Colonic mucosa (tissue), 4 donors: ENCODE results near the gene LRIG1. TPM values are rescaled to one million over a fixed set of nuclear protein-coding genes. Genes with fewer than 3 reads are reported as not detected.
A peak's percentile ranks its signal among the peaks of the same experiment; 100 is the strongest.

Experiments
- DNase-seq: peaks from one replicate; pipeline ENCODE4 v3.0.0-alpha.2; 2020
- H3K27ac ChIP-seq: fragments of 200-600 bp; one replicate; pipeline ENCODE4 v1.8.0; 2021
- H3K27me3 ChIP-seq: fragments of 200-600 bp; one replicate; pipeline ENCODE4 v1.8.0; 2021
- H3K36me3 ChIP-seq: fragments of 200-600 bp; one replicate; pipeline ENCODE4 v1.8.0; 2021
- H3K4me1 ChIP-seq: fragments of 200-600 bp; one replicate; pipeline ENCODE4 v1.8.0; 2021; ENCODE audit warnings: mild to moderate bottlenecking
- H3K4me3 ChIP-seq: fragments of 200-600 bp; one replicate; pipeline ENCODE4 v1.8.0; 2021
- H3K9ac ChIP-seq, 2 donors: one replicate each; pipeline ENCODE4 v1.7.0; 2013; ENCODE audit warnings: control low read depth in 2 of 2, low read depth in 2 of 2, low read length in 2 of 2
- H3K9me3 ChIP-seq: fragments of 200-600 bp; one replicate; pipeline ENCODE4 v1.8.0; 2021
- CTCF ChIP-seq: fragments of 200-600 bp; IDR thresholded peaks from one replicate; pipeline ENCODE4 v1.8.0; 2022; ENCODE audit warnings: antibody characterized with exemption, mild to moderate bottlenecking
- intact Hi-C: fragments of 100-400 bp; cut with DNase I; formaldehyde crosslinking; loops from one replicate; pipeline ENCODE4 v1.14.1; 2022
- total RNA-seq, 2 donors: library from RNA; stranded (reverse); fragmentation: NEBNext Ultra II Directional in 1 of 2; extraction: Animal tissue kit (Norgen Biotek cat#: 25700) in 1 of 2; gene quantifications; one replicate each; pipeline ENCODE4 v1.2.1, GENCODE V29; 2021
- donor health status: healthy.
- donor health status: DM: no; HTN: no; CAD: no.
- donor health status: DM: no; HTN: no; CAD: no.

Gene LRIG1
- total RNA-seq, 2 donors from 2014 or later: 43.9 to 57.5 TPM

- intact Hi-C loops: loop anchor here (10.0 kb wide), 1 partner anchor 327 kb away; no protein-coding TSS in a partner anchor
- H3K27ac ChIP-seq: peak overlapping the region; percentile 14
- TF ChIP-seq CTCF: no peak
- H3K27me3 ChIP-seq: no peaks in the 10 kb centered on the region
- H3K9ac ChIP-seq: no peak overlapping the region
- no peaks in the 10 kb centered on the region for H3K36me3 ChIP-seq
- no peak for DNase-seq
- peaks cover 21% of the 10 kb centered on the region for H3K4me1 ChIP-seq
- H3K4me3 ChIP-seq: no peak overlapping the region
- no peaks in the 10 kb centered on the region for H3K9me3 ChIP-seq
Observed at GRCh38 chr3:66487465-66487864, 13.4 kb downstream of the LRIG1 start.

- no peak for DNase-seq
- H3K36me3 ChIP-seq: no peaks in the 10 kb centered on the region
- no peaks in the 10 kb centered on the region for H3K9me3 ChIP-seq
- no peak for TF ChIP-seq CTCF
- no peak overlapping the region for H3K4me3 ChIP-seq
- peaks cover 26% of the 10 kb centered on the region for H3K4me1 ChIP-seq
- no peak overlapping the region for H3K9ac ChIP-seq
- H3K27ac ChIP-seq: peak overlapping the region; percentile 58
- no peaks in the 10 kb centered on the region for H3K27me3 ChIP-seq
- intact Hi-C loops: loop anchor here (10.0 kb wide), 1 partner anchor 328 kb away; no protein-coding TSS in a partner anchor
Observed at GRCh38 chr3:66486646-66487045, 14.2 kb downstream of the LRIG1 start.

- peaks cover 30% of the 10 kb centered on the region for H3K4me1 ChIP-seq
- no peak for TF ChIP-seq CTCF
- no peak overlapping the region for H3K4me3 ChIP-seq
- intact Hi-C loops: loop anchor here (10.0 kb wide), 1 partner anchor 329 kb away; no protein-coding TSS in a partner anchor
- H3K9ac ChIP-seq: no peak overlapping the region
- no peaks in the 10 kb centered on the region for H3K36me3 ChIP-seq
- DNase-seq: no peak
- H3K27ac ChIP-seq: peak overlapping the region; percentile 58
- no peaks in the 10 kb centered on the region for H3K27me3 ChIP-seq
- H3K9me3 ChIP-seq: no peaks in the 10 kb centered on the region
Observed at GRCh38 chr3:66486202-66486601, 14.6 kb downstream of the LRIG1 start.

GRCh38 chr3:66485291-66485968 is 15.4 kb downstream of the LRIG1 start:
- peak overlapping the region in 1 of 2 donors; percentile 14 for H3K9ac ChIP-seq
- H3K27me3 ChIP-seq: no peaks in the 10 kb centered on the region
- DNase-seq: no peak
- no peaks in the 10 kb centered on the region for H3K9me3 ChIP-seq
- no peak overlapping the region for H3K4me3 ChIP-seq
- peaks cover 37% of the 10 kb centered on the region for H3K4me1 ChIP-seq
- intact Hi-C loops: loop anchor here (10.0 kb wide), 1 partner anchor 329 kb away; no protein-coding TSS in a partner anchor
- peak overlapping the region; percentile 58 for H3K27ac ChIP-seq
- no peak for TF ChIP-seq CTCF
- no peaks in the 10 kb centered on the region for H3K36me3 ChIP-seq

- H3K36me3 ChIP-seq: no peaks in the 10 kb centered on the region
- H3K9ac ChIP-seq: peak overlapping the region in 1 of 2 donors; percentile 75
- intact Hi-C loops: loop anchor here (5.0 to 10.0 kb wide), 2 partner anchors 42 to 331 kb away; no protein-coding TSS in a partner anchor
- TF ChIP-seq CTCF: no peak
- no peak overlapping the region for H3K4me3 ChIP-seq
- H3K27ac ChIP-seq: peak overlapping the region; percentile 33
- DNase-seq: no peak
- H3K4me1 ChIP-seq: peaks cover 35% of the 10 kb centered on the region
- H3K9me3 ChIP-seq: no peaks in the 10 kb centered on the region
- no peaks in the 10 kb centered on the region for H3K27me3 ChIP-seq
Observed at GRCh38 chr3:66484106-66484844, 16.5 kb downstream of the LRIG1 start.
